HG03571 (cell line): ENCODE data around the gene MBD5.
"Not testable (repeated sequence)": the region's sequence is repeated elsewhere in the genome, so short reads cannot be mapped to it uniquely, and the experiment has no call there.

Source experiments
- ATAC-seq: cut with Tn5 transposase; IDR thresholded peaks from one replicate; pipeline ENCODE4 v1.9.1; 2021; ENCODE audit not compliant: unreplicated experiment

MBD5 gene

GRCh38 chr2:148021059-148021861 is at the start of gene MBD5:
Gene MBD5, plus strand, starts transcription at chr2:148021091.
- peak; percentile 26 for ATAC-seq

GRCh38 chr2:147976102-147976501 is 44.8 kb upstream of the MBD5 start:
- ATAC-seq, result no peak

DNA sequence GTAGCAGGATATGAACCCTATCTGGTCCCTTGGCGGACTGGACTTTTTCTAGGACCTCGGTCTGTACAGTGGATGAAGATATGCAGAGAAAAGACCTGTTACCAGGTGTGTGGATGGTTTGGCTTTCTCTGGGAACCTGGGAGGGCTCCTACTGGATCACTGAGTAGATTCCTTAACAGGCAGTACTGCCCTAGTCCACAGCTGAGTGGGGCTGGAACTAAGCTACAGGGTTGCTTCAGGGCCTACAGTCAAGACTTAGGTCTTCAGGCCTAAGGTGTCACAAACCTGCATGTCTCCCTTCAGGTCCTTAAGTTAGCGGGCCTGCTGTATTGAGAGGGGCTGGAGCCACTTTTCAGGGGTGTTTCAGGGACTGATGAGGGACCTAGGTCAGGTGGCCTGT is 43.2 kb upstream of the MBD5 start:
- no peak for ATAC-seq

DNA sequence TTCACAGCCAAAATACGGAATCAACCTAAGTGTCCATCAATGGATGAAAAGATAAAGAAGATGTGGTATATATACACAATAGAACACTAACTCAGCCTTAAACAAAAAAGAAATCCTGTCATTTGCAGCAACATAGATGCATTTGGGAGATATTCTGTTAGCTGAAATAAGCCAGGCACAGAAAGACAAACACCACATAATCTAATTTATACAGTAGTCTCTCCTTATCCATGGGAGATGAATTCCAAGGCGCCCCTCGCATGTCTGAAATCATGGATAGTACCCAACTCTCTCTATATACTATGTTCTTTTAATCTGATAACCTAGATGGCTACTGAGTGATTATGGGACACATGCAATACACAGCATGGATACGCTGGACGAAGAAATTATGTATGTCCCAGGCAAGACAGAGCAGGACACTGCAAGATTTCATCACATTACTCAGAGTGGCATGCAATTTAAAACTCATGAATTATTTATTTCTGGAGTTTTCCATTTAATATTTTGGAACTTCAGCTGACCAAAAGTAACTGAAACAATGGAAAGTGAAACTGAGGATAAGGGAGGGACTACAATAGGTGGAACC is 39.9 kb upstream of the MBD5 start:
- ATAC-seq, result no peak

DNA sequence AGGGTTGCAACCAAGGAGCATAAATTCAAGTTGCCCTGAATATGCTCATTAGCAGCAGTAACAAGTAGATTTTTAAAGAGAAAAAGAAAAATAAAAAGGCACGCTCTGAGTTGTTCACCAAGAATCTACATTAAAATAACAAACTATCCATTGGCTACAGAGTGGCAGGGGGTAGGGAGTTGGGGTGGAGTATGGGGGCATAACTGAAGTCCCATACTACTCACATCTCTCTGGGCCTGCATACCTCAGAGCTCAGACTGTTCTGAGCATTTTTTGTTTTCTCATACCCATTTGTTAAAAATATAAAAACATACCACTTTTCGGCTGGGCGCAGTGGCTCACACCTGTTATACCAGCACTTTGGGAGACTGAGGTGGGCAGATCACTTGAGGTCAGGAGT is 31.8 kb upstream of the MBD5 start:
- ATAC-seq, result no peak

GRCh38 chr2:147989809-147990403 is 31.0 kb upstream of the MBD5 start:
- ATAC-seq, result peak; percentile 66

DNA sequence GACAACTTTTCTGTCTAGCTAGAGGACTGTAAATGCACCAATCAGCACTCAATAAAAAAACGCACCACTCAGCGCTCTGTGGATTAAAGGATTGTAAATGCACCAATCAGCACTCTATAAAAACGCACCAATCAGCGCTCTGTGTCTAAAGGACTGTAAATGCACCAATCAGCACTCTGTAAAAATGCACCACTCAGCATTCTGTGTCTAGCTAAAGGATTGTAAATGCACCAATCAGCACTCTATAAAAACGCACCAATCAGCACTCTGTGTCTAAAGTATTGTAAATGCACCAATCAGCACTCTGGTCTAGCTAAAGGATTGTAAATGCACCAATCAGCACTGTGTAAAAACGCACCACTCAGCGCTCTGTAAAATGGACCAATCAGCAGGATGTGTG is 25.9 kb upstream of the MBD5 start:
- ATAC-seq, result not testable (repeated sequence)

- no peak for ATAC-seq
Measured at GRCh38 chr2:147996828-147997227, 24.1 kb upstream of the MBD5 start.

DNA sequence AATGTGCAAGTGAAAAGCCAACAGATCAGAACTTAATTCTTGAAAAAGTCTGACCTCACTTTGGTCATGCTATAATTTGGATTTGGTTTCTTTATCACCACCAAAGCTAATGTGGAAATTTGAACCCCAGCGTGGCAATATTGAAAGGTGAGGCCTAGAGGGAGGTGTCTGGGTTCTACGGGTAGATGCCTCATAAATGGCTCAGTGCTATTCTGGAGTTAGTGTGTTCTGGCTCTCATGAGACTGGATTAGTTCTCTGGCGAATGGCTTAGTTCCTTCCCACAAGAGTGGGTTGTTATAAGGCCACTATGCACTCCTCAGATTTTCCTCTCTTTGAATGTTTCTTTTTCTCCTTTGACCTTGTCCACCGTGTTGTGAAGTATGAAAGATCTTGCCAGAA is 22.7 kb upstream of the MBD5 start:
- no peak for ATAC-seq

DNA sequence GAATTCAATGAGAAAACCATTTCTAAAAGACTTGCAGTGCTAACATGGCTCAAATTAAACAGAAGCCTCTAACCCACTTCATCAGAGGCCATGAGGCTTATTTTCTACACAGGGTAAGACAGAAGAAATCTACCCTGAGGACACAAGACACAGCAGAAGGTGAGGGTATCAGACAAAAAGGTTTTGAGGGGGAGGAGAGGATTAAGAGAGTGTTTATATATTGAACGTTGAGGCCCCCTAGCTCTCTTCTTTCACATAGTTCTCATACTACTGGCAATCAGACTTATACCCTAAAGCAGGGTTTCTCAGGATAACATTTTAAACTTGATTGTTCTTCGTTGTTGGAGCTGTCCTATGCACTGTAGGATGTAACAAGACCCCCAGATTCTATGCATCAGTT is 21.8 kb upstream of the MBD5 start:
- ATAC-seq, result no peak

- no peak for ATAC-seq
Measured at GRCh38 chr2:148000095-148000494, 20.8 kb upstream of the MBD5 start.

DNA sequence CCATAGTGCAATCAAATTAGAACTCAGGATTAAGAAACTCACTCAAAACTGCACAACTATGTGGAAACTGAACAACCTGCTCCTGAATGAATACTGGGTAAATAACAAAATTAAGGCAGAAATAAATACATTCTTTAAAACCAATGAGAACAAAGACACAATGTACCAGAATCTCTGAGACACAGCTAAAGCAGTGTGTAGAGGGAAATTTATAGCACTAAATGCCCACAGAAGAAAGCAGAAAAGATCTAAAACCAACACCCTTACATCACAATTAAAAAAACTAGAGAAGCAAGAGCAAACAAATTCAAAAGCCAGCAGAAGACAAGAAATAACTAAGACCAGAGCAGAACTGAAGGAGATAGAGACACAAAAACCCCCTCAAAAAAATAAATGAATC is 18.5 kb upstream of the MBD5 start:
- not testable (repeated sequence) for ATAC-seq

GRCh38 chr2:148006249-148007007 is 14.5 kb upstream of the MBD5 start:
- no peak for ATAC-seq

DNA sequence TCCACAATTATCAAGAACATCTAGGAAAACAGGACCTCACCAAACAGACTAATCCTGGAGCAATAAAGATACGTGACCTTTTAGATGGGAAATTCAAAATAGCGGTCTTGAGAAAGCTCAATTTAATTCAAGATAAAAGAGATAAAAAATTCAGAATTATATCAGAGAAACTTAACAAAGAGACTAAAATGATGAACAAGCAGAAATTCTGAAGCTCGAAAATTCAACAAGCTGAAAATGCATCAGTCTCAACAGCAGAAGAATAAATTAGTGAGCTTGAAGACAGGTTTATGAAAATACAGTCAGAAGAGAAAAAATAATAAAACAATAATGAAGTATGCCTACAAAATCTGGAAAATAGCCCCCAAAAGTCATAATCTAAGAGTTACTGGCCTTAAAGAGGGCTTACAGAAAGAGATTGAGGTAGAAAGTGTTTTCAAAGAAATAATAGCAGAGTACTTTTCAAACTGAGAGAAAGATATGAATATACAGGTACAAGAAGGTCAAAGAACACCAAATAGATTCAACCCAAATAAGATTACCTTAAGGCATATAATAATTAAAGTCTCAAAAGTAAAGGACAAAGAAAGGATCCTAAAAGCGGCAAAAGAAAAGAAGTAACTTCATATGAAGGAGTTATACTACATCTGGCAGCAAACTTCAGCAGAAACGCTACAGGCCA is 13.5 kb upstream of the MBD5 start:
- ATAC-seq, result no peak

DNA sequence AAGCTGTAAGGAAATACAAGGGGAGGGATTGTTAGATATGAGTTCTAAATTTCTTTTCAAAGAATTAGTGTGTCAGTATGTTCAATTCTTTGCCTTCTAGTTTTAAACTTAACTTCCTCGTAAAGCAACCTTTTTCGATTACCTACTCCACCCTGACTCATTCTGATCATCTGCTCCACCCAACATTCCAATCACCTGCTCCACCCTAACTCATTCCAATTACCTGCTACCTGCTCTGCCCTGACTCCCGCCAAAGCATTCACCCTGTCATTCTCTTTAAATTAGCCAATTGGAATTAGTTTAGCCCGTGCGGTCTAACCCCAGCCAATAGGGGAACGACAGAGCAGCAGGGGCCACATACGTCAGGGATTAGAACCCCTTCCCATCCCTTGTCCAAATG is 12.5 kb upstream of the MBD5 start:
- not testable (repeated sequence) for ATAC-seq

GRCh38 chr2:148013876-148014275 is 7.0 kb upstream of the MBD5 start:
- no peak for ATAC-seq

GRCh38 chr2:148014616-148015015 is 6.3 kb upstream of the MBD5 start:
- ATAC-seq, result no peak

GRCh38 chr2:148020111-148021058 is 506 bp upstream of the MBD5 start, which contains the start of gene ORC4:
Gene ORC4, minus strand, starts transcription at chr2:148020737. Its CDS starts 44,779 bp downstream, at chr2:147975958.
- ATAC-seq, result peak; percentile 75

DNA sequence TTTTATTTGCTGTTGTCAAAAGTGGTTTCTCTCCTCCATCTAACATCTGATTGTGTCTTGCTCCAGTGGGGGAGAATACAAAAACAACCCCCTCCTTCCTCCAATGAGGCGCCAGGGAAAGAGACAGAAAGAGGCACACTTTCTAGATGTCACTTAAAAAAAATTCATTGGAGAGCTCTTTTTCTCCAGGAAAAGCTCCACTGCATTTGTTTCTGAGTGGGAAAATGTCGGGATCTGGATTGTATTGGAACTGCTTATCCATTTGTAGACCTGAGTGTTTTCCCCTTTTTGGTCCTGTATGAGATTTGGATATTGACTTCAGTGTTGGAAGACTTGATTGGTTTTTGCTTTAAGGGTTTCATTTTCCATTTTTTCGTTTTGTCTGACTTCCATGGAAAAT is 995 bp downstream of the MBD5 start:
- ATAC-seq, result no peak

DNA sequence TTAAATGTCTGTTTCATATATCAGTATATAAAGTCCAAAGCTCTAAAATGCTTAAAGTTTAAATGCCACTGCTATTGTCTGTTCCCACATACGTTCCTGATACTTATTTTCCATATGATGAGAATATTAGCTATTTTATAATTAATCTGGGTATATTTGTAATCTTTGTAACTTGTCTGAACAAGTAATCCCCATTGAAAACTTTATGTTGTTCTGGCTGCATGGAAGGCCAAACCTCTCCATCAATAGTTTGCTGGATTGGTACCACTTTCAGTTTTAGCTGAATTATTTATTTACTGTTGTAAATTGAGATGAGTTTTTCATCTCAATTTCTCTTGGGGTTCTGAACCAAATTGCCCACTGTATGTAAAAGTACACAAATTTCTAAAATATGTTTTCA is 1.5 kb downstream of the MBD5 start:
- ATAC-seq, result no peak
